Islet precursor cell (in vitro differentiated cells): Measurements from ENCODE around the gene MBP.
"Not testable (repeated sequence)": the region's sequence is repeated elsewhere in the genome, so short reads cannot be mapped to it uniquely, and the experiment has no call there.

ENCODE experiments used
- DNase-seq: peaks from one replicate; pipeline ENCODE4 v3.0.0-alpha.2; 2018

Gene MBP

DNA sequence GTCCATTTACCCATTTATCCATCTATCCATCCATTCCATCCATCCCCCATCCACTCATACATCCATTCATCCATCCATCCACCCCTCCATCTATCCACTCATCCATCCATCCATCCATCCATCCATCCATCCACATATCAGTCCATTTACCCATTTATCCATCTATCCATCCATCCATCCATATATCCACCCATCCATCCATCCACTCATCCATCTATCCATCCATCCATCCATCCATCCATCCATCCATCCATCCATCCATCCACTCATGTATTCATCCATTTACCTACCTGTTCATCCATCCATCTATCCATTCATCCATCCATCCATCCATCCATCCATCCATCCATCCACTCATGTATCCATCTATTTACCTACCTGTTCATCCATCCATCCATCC lies 113.9 kb downstream of the MBP start:
- DNase-seq = not testable (repeated sequence)

DNA sequence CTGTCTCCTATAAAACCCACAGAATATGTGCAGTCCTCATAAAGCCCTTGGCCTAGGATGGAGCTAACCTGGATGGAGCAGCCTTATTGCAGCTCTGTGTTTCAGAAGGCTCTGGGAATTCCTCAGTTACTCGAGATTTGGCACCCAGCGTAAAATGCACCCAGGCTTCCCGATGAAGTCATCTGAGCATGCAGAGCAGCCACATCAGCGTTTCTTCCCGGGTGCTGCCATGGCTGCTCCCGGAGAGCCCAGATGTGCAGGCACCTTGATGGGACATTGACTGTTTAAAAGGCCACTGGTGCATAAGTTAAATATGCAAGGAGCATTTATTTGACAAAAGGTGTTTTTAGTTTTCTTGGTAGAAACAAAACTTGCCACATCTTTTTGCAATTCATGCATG lies 115.2 kb downstream of the MBP start:
- no peak for DNase-seq

- DNase-seq = no peak
These were observed 115.6 kb downstream of the MBP start for GRCh38 chr18:77016936-77017335.

DNA sequence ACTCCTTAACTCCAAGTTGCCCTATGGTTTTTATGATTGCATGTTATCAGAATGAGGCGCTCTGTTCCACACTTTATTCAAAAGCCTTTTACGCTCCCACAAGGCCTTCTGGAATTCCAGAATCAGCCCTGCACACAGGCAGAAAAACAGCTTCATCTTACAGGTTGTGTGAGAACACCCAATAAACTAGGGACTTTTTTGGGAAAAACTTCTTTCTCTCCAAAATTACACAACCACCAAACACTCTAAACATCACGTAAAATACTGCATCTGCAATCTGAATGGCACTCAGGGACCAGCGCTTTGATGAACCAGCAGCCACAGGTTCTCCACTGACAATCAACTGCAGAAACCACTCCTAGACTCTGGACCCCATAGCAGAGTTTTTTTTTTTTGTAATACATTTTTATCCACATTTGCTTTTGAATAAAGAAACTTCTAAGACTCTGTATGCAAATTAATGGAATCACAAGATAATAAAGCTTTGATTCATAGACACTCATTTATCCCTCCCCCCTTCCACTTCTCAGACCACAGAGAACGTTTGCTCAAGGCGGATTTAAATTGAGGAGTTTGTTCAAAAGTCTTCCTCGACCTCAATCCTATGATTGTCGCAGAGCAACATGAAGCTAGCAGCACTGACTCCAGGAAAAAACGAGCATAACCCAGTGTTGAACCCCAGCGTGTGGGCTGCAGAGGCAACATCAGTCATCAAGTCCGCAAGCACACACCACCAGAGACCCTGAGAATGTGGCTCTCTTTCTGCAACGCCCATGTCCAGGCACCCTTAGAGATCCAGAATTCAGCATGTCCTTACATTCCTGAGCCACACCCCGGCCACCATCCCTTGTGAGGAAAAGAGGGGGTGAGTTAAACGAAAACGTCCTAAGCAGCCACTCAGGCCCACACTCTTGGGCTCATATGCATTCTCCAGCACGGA lies 116.5 kb downstream of the MBP start:
- DNase-seq = no peak

DNA sequence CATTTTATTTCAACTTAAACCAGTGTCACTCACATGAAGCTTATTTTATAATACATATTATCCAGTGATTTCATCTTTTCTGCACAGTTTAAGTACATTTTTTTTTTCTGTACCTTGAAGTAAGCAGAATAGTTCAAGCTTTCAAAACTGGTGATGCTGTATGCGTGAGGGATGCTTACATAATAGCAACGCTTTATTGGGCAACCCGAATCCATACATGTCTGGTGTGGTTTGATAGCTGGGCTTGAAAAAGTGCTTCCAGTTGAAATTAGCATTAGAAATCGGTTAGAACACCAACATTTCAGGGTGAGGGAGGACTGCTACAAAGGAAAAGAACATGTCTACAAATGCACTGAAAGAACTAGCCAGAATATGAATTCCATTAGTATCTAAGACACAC lies 117.4 kb downstream of the MBP start:
- DNase-seq = no peak

DNA sequence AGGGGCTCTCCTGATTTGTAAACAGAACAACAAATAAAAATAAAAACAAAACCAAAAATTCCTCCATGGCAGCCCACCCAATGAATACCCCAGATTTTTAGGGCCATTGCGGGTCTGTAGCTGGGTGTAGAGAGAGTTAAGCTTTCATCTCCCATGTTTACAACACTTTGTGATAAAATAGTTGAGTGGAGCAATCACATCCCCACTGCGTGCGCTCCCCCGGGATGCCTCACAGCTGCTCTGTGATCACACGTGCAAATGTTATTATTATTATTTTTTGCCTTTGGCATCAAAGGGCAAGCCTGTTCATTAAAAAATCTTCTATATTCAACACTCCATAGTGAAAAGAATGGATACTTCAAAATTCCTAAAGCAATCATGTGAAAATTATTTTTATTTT lies 118.0 kb downstream of the MBP start:
- DNase-seq = no peak

DNA sequence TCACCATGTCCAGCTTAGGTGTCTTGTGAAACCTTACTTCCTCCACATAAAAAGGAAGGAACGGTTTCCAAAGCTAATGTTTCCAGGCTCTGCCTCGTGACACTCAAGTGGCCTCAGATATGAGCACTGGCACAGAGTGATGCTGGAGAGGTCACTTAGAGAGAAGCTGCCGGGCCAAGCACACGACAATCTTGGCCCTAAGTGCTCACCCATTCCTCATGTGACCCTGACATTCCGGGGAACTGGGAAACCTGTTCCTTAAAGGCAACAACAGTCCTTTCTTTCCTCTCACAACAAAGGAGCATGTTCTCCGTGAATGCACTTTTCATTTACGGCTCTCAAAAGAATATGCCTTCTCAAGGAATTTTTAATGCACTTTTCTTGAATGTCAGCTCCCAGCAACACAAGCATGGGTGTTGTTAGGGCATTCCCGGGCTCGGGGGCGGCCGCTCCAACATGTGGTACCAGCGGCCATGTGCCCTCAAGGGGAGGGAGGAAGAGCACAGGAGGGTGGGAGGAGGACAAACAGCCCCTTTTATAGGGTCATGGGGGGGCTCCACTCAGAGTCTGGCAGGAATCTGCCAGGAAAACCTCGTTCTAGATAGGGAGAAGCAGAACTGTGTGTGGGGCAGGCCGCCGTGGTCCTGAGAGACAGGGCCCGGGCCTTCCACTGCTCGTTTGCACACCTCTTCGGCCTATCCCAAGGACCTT lies 118.6 kb downstream of the MBP start:
- no peak for DNase-seq

GRCh38 chr18:77012806-77013541 lies 119.6 kb downstream of the MBP start:
- no peak for DNase-seq

GRCh38 chr18:77012120-77012519 lies 120.5 kb downstream of the MBP start:
- DNase-seq = no peak

GRCh38 chr18:77009675-77010074 lies 122.9 kb downstream of the MBP start:
- no peak for DNase-seq

- DNase-seq = no peak
These were observed 123.8 kb downstream of the MBP start for GRCh38 chr18:77008576-77009315.

GRCh38 chr18:77008006-77008405 lies 124.6 kb downstream of the MBP start:
- DNase-seq = no peak

DNA sequence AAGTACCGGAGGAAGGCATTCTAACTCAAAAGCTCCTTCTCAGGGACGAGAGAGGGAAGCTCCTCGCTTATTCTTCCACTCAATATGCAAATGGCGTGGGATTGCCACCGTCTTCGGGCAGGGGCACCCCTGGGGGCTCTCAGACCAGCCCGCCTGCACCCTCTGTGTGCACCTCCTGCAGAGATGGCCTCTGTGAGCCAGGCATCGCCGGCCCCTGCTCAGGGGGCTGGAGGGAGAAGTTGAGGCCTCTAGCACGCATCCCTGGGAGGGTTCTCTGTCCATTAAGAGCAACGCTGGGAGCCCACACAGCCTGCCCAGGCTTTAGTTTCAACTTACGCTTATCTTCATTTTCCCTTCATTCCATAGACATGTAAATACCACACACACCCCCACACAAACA lies 125.3 kb downstream of the MBP start:
- no peak for DNase-seq

DNA sequence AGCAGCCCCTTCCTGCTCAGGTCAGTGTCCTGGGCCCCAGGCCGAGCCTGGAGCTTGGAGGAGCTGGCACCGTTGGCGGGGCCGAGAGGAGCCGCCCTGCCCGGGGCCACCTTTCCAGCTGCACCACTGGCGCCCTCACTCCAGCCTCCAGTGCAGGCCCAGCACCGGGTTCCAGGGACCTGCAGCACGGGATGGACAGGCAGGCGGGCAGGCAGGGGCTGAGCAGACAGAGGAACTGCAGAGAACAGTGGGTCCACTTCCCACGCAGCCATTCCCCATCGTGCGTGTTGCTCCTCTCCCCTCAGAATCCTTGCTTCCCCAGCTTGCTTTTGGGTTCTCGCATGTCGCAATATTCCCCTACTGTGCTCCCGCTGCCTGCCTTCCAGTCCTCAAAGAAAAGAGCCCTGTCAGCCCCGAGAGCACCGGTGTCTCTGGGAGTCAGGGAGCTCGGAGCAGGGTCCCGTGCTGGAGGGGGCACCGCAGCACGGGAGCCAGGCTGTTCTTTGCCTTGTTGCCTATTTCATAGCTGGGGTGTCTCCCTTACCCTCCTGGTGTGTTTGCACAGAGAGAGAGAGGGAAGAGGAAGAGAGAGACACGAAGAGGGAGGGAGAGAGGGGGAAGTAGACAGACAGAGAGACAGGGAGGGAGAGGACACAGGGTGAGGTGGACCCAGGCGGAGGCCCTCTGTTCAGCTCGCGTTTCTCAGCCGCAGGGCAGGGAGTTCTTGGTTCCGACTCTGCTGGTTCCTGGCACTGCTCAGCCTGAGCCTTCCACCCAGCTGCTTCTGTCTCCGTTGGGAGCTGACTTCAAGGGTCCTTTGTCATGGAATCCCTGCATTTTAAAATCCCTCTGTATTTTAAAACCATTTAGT lies 126.0 kb downstream of the MBP start:
- DNase-seq = no peak

DNA sequence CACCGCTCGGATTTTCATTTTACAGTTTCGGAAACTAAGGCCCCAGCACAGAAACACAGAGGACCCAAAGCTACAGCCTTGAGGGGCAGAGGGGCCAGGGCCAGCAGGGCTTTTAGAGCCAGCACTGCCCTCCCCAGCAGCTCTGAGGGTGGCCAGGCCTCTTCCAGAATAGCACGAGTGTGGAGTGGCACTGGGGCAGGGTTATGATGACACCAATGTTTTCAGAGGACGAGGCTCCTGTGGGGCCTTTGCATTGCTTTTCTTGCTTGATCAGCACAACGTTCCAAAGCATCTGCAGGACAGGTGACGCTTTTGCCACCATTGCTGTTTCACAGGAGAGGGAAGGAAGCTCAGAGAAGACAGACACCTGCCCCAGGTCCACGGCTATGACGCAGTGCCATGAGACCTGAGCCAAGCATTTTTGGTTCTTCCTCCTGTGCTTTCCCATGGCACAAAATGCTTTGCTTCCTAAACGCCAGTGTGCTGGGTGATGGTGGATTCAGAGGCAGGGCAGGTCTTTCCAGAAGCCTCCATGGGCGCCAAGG lies 126.9 kb downstream of the MBP start:
- DNase-seq = no peak

DNA sequence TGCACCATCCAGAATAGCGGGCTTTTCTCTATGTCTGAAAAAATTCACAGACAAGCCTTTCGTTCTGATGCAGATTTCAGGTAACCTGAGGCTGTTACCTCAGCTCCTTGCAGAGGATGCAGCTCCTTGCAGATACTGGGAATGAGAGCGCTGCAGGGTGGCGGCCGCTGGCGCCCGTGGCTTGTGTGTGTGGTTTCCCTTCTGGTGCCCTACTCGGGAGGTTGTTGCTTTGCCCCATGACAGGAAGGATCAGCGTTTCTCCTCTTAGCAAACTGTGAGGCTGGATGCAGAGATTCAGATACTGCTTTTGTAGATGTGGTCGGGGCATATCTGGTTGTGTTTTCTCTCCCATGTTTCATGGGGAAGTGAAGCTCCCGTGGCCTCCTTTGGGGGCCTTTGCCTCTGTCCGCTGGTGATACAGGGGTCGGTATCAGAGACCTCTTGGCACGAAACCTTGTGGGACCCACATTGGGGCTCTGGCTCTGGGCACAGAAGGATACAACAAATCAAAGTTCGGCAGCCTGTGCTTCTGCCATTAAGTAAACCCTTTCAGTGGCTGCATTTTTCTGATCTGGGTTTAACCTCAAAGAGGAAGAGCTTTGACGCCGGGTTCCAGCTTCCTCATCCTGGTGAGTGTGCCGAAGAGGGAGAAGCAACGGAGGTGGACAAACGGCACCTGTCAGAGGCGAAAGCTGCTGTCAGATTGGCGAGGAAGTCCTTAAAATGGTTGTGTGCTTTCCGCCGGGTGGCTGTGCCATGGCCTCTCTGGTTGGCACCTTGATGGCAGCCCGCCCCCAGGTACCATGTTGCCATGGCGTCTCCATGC lies 127.8 kb downstream of the MBP start:
- peak; percentile 45 for DNase-seq

DNA sequence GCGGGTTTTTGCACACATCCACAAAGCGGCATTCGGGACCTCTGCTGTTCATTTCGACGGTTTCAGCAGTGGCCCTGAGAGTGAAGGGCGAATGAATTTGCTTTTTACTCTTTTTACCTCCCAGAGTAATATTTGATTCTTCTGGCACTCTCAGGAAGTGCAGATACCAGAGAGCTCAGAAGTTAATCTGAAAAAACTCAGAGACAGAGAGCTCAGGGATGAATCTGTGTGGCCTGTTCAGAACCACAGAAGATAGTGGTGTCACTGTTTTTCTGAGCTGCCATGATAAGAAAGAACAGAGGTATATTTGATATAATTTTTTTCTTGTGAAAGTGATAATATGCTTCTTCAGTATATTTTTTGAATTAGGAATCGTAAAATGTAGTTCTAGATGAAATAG lies 129.3 kb downstream of the MBP start:
- peak; percentile 29 for DNase-seq

DNA sequence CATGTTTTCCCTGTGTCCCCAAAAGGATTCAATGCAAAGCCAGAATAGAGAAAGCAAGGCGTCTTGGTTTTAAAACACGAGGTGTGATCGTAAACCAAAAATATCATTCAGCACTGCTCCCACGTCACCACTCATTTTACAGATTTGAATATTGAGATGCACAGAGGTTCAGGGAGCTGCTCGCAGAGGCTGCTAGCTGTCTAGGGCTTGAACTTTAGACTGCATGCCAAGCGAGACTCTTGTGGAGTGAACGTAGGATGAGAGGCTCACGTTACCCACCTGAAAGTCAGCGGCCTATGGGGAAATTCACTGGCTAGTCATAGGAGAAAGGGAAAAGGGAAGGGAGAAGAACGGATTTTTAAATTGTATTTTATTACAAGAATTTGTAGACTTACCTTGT lies 130.1 kb downstream of the MBP start:
- DNase-seq = no peak

GRCh38 chr18:77001979-77002378 lies 130.6 kb downstream of the MBP start:
- DNase-seq = peak; percentile 35

GRCh38 chr18:77001041-77001440 lies 131.5 kb downstream of the MBP start:
- peak; percentile 32 for DNase-seq

DNA sequence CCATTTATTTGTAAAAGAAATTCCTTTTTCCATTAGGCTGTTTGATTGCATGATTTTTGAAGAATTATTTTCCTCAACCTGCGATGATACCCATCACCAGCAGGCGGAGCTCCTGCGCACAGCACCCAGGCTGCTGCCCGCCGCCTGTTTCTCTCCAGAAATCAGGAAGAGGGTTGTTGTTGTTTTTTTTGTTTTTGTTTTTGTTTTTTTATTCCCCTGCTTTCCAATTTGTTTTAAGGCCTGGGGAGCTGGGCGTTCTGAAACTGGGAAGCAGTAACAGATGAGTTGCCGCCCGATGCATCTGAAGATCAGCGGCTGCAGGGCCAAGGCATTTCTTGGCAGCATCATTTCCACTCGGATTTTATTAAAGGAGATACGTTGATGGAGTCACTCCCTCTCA lies 132.1 kb downstream of the MBP start:
- peak; percentile 52 for DNase-seq
